Stimulated activated CD4-positive, alpha-beta T cell treated with anti-CD3 and anti-CD28 coated beads, Interleukin-12 subunit alpha, Interleukin-12 subunit beta, amount 100 ng/mL, for 24 hours (primary cell): ENCODE results near the gene LUZP1.

Experiments used
- DNase-seq, 2 experiments: peaks; one replicate each; pipeline ENCODE4 v3.0.0-alpha.2; 2020; ENCODE audit warnings: low read depth in 2 of 2

The LUZP1 gene

GRCh38 chr1:23085696-23086095 lies 83.0 kb downstream of the LUZP1 start:
- DNase-seq, result no peak

- DNase-seq, result no peak
Measured at GRCh38 chr1:23084880-23085279, 83.8 kb downstream of the LUZP1 start.

GRCh38 chr1:23083714-23084480 lies 84.8 kb downstream of the LUZP1 start:
- no peak for DNase-seq

GRCh38 chr1:23081376-23081775 lies 87.3 kb downstream of the LUZP1 start:
- no peak for DNase-seq

- DNase-seq, result no peak
Measured at GRCh38 chr1:23080885-23081284, 87.8 kb downstream of the LUZP1 start.

GRCh38 chr1:23079025-23079424 lies 89.6 kb downstream of the LUZP1 start:
- DNase-seq, result no peak

- DNase-seq, result no peak
Measured at GRCh38 chr1:23074012-23074411, 94.6 kb downstream of the LUZP1 start.

- no peak for DNase-seq
Measured at GRCh38 chr1:23069675-23070074, 99.0 kb downstream of the LUZP1 start.

GRCh38 chr1:23069149-23069548 lies 99.5 kb downstream of the LUZP1 start:
- no peak for DNase-seq

GRCh38 chr1:23066075-23066474 lies 102.6 kb downstream of the LUZP1 start:
- no peak for DNase-seq

- no peak for DNase-seq
Measured at GRCh38 chr1:23065385-23065784, 103.3 kb downstream of the LUZP1 start.

GRCh38 chr1:23062271-23062670 lies 106.4 kb downstream of the LUZP1 start:
- DNase-seq, result no peak

- DNase-seq, result no peak
Measured at GRCh38 chr1:23057301-23057700, 111.4 kb downstream of the LUZP1 start.

- DNase-seq, result no peak
Measured at GRCh38 chr1:23051290-23051909, 117.3 kb downstream of the LUZP1 start.

GRCh38 chr1:23050201-23050600 lies 118.5 kb downstream of the LUZP1 start:
- DNase-seq, result no peak

GRCh38 chr1:23044035-23044434 lies 124.6 kb downstream of the LUZP1 start:
- DNase-seq, result no peak

- no peak for DNase-seq
Measured at GRCh38 chr1:23040509-23040908, 128.1 kb downstream of the LUZP1 start.

- no peak for DNase-seq
Measured at GRCh38 chr1:23039308-23039826, 129.3 kb downstream of the LUZP1 start.

GRCh38 chr1:23037081-23037740 lies 131.4 kb downstream of the LUZP1 start:
- no peak for DNase-seq

- no peak for DNase-seq
Measured at GRCh38 chr1:23035823-23036452, 132.7 kb downstream of the LUZP1 start.
